Measurements from ENCODE around the gene CD180. TPM values are rescaled to one million over a fixed set of nuclear protein-coding genes. Genes with fewer than 3 reads are reported as not detected.

Gene CD180
- total RNA-seq, 4 donors from 2014 or later: 0.37 to 0.83 (median 0.59) TPM; not detected in 1

DNA sequence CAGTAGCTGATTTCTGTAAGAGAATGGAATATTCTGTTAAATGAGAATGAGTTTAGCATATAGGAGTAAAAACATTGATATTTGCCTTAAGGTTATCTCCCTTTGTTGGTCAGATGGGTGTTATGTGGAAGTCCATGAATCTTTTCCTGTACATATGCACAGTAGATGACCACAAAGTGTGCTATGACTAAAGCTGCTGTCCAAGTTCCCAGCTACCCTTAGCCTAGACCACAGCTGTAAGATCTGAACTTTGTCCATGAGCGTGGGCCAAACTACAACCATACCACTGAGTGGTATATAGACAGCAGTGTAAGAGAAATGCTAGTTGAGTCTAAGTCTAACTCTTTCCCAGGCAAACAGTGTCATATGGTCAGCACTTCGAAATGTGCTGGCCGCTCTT lies 48.8 kb downstream of the CD180 start:
- H3K9me3 ChIP-seq: no peaks in the 10 kb centered on the region
- no peaks in the 10 kb centered on the region for H3K36me3 ChIP-seq
- no peak overlapping the region for H3K27ac ChIP-seq
- no peaks in the 10 kb centered on the region for H3K4me1 ChIP-seq
- intact Hi-C loops (cut with DNase I; ENCODE audit: low total_unique reads): no loop called here
- H3K27me3 ChIP-seq: no peaks in the 10 kb centered on the region
- TF ChIP-seq, protein P1, sequence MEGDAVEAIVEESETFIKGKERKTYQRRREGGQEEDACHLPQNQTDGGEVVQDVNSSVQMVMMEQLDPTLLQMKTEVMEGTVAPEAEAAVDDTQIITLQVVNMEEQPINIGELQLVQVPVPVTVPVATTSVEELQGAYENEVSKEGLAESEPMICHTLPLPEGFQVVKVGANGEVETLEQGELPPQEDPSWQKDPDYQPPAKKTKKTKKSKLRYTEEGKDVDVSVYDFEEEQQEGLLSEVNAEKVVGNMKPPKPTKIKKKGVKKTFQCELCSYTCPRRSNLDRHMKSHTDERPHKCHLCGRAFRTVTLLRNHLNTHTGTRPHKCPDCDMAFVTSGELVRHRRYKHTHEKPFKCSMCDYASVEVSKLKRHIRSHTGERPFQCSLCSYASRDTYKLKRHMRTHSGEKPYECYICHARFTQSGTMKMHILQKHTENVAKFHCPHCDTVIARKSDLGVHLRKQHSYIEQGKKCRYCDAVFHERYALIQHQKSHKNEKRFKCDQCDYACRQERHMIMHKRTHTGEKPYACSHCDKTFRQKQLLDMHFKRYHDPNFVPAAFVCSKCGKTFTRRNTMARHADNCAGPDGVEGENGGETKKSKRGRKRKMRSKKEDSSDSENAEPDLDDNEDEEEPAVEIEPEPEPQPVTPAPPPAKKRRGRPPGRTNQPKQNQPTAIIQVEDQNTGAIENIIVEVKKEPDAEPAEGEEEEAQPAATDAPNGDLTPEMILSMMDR (IDR thresholded peaks at IDR 0.05): no peak
- no peak for TF ChIP-seq POLR2A (IDR thresholded peaks at IDR 0.05)
- no peak for DNase-seq
- H3K4me3 ChIP-seq: no peak overlapping the region

DNA sequence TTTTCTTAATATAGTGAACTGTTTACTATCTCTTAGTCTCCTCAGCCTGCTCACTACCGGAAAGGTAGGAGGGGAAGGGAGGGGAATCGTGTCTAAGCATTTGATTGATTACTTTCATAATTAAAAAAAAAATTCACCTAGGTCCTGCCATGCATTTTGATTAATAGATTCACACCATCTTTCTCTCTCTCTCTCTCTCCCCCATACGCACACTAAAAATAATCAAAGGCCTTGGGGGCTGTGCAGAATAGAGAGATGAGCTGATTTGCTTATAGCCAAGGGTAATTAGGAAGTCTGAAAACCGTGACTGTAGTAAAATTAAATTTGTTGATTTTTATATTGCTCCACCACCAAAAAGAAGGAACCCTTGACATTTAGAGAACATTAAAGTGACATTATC lies 49.6 kb downstream of the CD180 start:
- no peaks in the 10 kb centered on the region for H3K9me3 ChIP-seq
- H3K4me3 ChIP-seq: no peak overlapping the region
- no peaks in the 10 kb centered on the region for H3K36me3 ChIP-seq
- DNase-seq: no peak
- H3K27ac ChIP-seq: no peak overlapping the region
- no peaks in the 10 kb centered on the region for H3K27me3 ChIP-seq
- intact Hi-C loops (cut with DNase I; ENCODE audit: low total_unique reads): no loop called here
- TF ChIP-seq, protein P1 (IDR thresholded peaks at IDR 0.05): no peak
- TF ChIP-seq POLR2A (IDR thresholded peaks at IDR 0.05): no peak
- H3K4me1 ChIP-seq: no peaks in the 10 kb centered on the region

DNA sequence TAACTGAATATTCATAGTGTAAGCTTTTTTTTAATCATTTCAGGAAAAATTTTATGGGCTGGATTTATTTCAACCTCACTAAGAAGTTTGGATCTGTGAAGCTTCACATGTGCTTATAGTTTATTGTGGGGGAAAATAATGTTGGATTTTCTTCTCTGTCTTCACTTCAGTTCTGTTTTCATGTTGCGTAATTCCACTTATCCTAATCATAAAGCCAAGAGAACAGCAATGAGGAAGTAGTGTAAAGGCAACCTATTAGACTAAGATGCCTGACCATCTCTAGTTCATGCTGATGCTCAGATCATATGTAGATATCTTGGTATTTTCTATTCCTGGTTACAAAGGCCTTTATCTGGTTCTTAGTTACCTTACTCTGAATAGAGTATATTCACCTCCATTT lies 50.0 kb downstream of the CD180 start:
- H3K27me3 ChIP-seq: no peaks in the 10 kb centered on the region
- no peak overlapping the region for H3K4me3 ChIP-seq
- H3K4me1 ChIP-seq: no peaks in the 10 kb centered on the region
- no peaks in the 10 kb centered on the region for H3K9me3 ChIP-seq
- no peak overlapping the region for H3K27ac ChIP-seq
- intact Hi-C loops (cut with DNase I; ENCODE audit: low total_unique reads): no loop called here
- TF ChIP-seq, protein P1 (IDR thresholded peaks at IDR 0.05): no peak
- TF ChIP-seq POLR2A (IDR thresholded peaks at IDR 0.05): no peak
- DNase-seq: no peak
- no peaks in the 10 kb centered on the region for H3K36me3 ChIP-seq

DNA sequence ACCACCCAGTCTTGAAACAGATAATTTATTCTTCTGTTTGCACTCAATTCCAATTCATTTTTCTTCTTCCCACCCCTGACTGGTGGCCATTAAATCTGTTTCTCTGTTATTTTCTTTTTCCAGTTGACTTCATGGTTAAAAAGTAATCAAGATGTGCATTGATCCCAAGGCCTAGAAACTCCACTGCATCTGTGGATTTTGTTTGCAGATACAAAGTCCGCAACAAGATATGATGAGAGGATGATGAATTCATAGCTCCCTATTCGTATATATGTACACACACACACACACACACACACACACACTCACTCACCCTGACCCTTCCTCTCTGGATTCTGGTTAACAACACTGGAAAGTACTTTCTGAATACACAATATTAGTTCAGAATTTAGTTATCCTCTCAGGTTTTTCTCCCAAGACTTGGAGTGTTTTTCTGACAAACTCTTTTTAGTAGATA lies 52.4 kb downstream of the CD180 start:
- Histone ChIP-seq H3K36me3 (no peaks in the 10 kb centered on the region), H3K9me3 (no peaks in the 10 kb centered on the region), H3K27me3 (no peaks in the 10 kb centered on the region), H3K27ac (no peak overlapping the region), H3K4me3 (no peak overlapping the region), H3K4me1 (no peaks in the 10 kb centered on the region)
- DNase-seq: no peak
- intact Hi-C loops (cut with DNase I; ENCODE audit: low total_unique reads): no loop called here
- no peak for TF ChIP-seq POLR2A (IDR thresholded peaks at IDR 0.05)
- TF ChIP-seq, protein P1 (IDR thresholded peaks at IDR 0.05): no peak

DNA sequence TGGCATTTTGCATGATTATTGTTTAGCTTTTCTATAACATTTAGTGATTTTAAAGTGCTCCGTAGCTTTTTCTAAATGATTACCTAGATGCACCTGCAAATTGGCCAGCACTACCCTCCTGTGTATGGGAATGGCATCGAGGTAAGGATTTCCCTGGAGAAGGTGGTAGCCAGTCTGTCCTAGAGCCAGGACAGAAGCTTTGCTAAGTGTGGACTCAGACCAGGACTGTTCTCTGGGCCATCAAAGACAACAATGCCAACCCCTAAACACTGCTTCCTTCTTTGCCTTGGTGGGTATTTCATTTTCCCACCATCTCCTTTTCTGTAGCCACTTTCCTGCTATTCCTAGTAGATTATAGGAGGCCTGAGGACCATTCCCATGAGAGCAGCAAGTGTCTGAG lies 53.0 kb downstream of the CD180 start:
- H3K27ac ChIP-seq: no peak overlapping the region
- intact Hi-C loops (cut with DNase I; ENCODE audit: low total_unique reads): no loop called here

More for the DNA sequence above, 53.0 kb downstream of the CD180 start:
- Histone ChIP-seq H3K27me3 (no peaks in the 10 kb centered on the region), H3K4me1 (no peaks in the 10 kb centered on the region), H3K9me3 (no peaks in the 10 kb centered on the region), H3K36me3 (no peaks in the 10 kb centered on the region), H3K4me3 (no peak overlapping the region)
- no peak for DNase-seq
- no peak for TF ChIP-seq POLR2A (IDR thresholded peaks at IDR 0.05)
- TF ChIP-seq, protein P1 (IDR thresholded peaks at IDR 0.05): no peak
